IPS-18c (cell line): ENCODE measurements around the gene TTC3.
"Not testable (repeated sequence)": the region's sequence is repeated elsewhere in the genome, so short reads cannot be mapped to it uniquely, and the experiment has no call there.

Experiments
- H3K4me3 ChIP-seq: 2 replicates; pipeline ENCODE4 v1.7.0; 2013; ENCODE audit warnings: low read depth, mild to moderate bottlenecking, low read length, moderate library complexity; ENCODE audit not compliant: insufficient read depth
- H3K9me3 ChIP-seq: one replicate; pipeline ENCODE4 v1.6.1; 2013; ENCODE audit warnings: mild to moderate bottlenecking, low read length, moderate library complexity; ENCODE audit not compliant: control insufficient read depth, insufficient read depth

TTC3 gene

GRCh38 chr21:37072988-37073416 is at the start of gene TTC3, which contains the start of gene PIGP:
Gene TTC3 (plus strand): TSS chr21:37073254. CDS start chr21:37087258, 14,004 bp downstream.
Gene PIGP (minus strand): TSS chr21:37073071. CDS start chr21:37072515, 556 bp downstream.
- Histone ChIP-seq H3K4me3 (peak within 1 kb of the TSS; percentile 69), H3K9me3 (no peaks in the 10 kb centered on the region)

GRCh38 chr21:37026499-37026898 is 46.6 kb upstream of the TTC3 start:
- no peak overlapping the region for H3K4me3 ChIP-seq
- H3K9me3 ChIP-seq, result no peaks in the 10 kb centered on the region

- Histone ChIP-seq H3K9me3 (no peaks in the 10 kb centered on the region), H3K4me3 (no peak overlapping the region)
Observed at GRCh38 chr21:37028570-37028969, 44.5 kb upstream of the TTC3 start.

GRCh38 chr21:37030864-37031263 is 42.2 kb upstream of the TTC3 start:
- no peaks in the 10 kb centered on the region for H3K9me3 ChIP-seq
- no peak overlapping the region for H3K4me3 ChIP-seq

GRCh38 chr21:37032293-37032692 is 40.8 kb upstream of the TTC3 start:
- H3K4me3 ChIP-seq, result no peak overlapping the region
- no peaks in the 10 kb centered on the region for H3K9me3 ChIP-seq

GRCh38 chr21:37032877-37033471 is 40.1 kb upstream of the TTC3 start:
- Histone ChIP-seq H3K9me3 (no peaks in the 10 kb centered on the region), H3K4me3 (no peak overlapping the region)

GRCh38 chr21:37034394-37034793 is 38.7 kb upstream of the TTC3 start:
- not testable (repeated sequence) for H3K4me3 ChIP-seq, H3K9me3 ChIP-seq

GRCh38 chr21:37036177-37036576 is 36.9 kb upstream of the TTC3 start:
- no peaks in the 10 kb centered on the region for H3K9me3 ChIP-seq

GRCh38 chr21:37039411-37040075 is 33.5 kb upstream of the TTC3 start:
- no peaks in the 10 kb centered on the region for H3K9me3 ChIP-seq

More at GRCh38 chr21:37036177-37036576, 36.9 kb upstream of the TTC3 start:
- no peak overlapping the region for H3K4me3 ChIP-seq

GRCh38 chr21:37040212-37040611 is 32.8 kb upstream of the TTC3 start:
- H3K9me3 ChIP-seq, result no peaks in the 10 kb centered on the region
- no peak overlapping the region for H3K4me3 ChIP-seq

More at GRCh38 chr21:37039411-37040075, 33.5 kb upstream of the TTC3 start:
- no peak overlapping the region for H3K4me3 ChIP-seq

GRCh38 chr21:37041706-37042271 is 31.3 kb upstream of the TTC3 start:
- no peak overlapping the region for H3K4me3 ChIP-seq
- H3K9me3 ChIP-seq, result no peaks in the 10 kb centered on the region

- Histone ChIP-seq H3K4me3 (no peak overlapping the region), H3K9me3 (no peaks in the 10 kb centered on the region)
Observed at GRCh38 chr21:37043818-37044217, 29.2 kb upstream of the TTC3 start.

- H3K4me3 ChIP-seq, result no peak overlapping the region
Observed at GRCh38 chr21:37044643-37045042, 28.4 kb upstream of the TTC3 start.

GRCh38 chr21:37045149-37045548 is 27.9 kb upstream of the TTC3 start:
- no peaks in the 10 kb centered on the region for H3K9me3 ChIP-seq
- H3K4me3 ChIP-seq, result no peak overlapping the region

More at GRCh38 chr21:37044643-37045042, 28.4 kb upstream of the TTC3 start:
- no peaks in the 10 kb centered on the region for H3K9me3 ChIP-seq

GRCh38 chr21:37045556-37045955 is 27.5 kb upstream of the TTC3 start:
- Histone ChIP-seq H3K4me3 (no peak overlapping the region), H3K9me3 (no peaks in the 10 kb centered on the region)

- H3K4me3 ChIP-seq, result no peak overlapping the region
- no peaks in the 10 kb centered on the region for H3K9me3 ChIP-seq
Observed at GRCh38 chr21:37047079-37047478, 26.0 kb upstream of the TTC3 start.

- not testable (repeated sequence) for H3K9me3 ChIP-seq, H3K4me3 ChIP-seq
Observed at GRCh38 chr21:37049741-37050140, 23.3 kb upstream of the TTC3 start.

- no peaks in the 10 kb centered on the region for H3K9me3 ChIP-seq
- no peak overlapping the region for H3K4me3 ChIP-seq
Observed at GRCh38 chr21:37055271-37055855, 17.7 kb upstream of the TTC3 start.
